ENCODE measurements around the gene TMCO4. TPM values are rescaled to one million over a fixed set of nuclear protein-coding genes. Genes with fewer than 3 reads are reported as not detected.
A peak's percentile ranks its signal among the peaks of the same experiment; 100 is the strongest.

The TMCO4 gene
- total and polyA plus RNA-seq, 2 of the 4 experiments (the other 2 are of a cell fraction) = 7.3 to 8.6 TPM

- in situ Hi-C loops (cut with MboI; ENCODE audit: low sequenced_read_pairs) = no loop called here
- Histone ChIP-seq H3K4me3 (ENCODE audit: insufficient read depth, low read depth, low read length) (no peak overlapping the region), H3K14ac (replicated peaks; ENCODE audit: low read depth, low read length) (no peak overlapping the region), H3K9ac (ENCODE audit: low read depth, low read length) (no peak overlapping the region), H2AFZ (replicated peaks; ENCODE audit: low read length, poor library complexity) (no peak overlapping the region), H4K91ac (ENCODE audit: insufficient read depth, low read depth, low read length) (no peak overlapping the region), H2BK15ac (ENCODE audit: low read depth, low read length) (no peak overlapping the region), H3K79me1 (ENCODE audit: low read depth in 1 of 2, low read length in 2 of 2) (peaks cover 16 to 21% of the 10 kb centered on the region in 2 experiments; a peak in 3 of 4 replicates), H3K4me2 (ENCODE audit: low read depth, low read length) (no peak overlapping the region), H4K20me1 (ENCODE audit: insufficient read depth, low read length) (no peaks in the 10 kb centered on the region), H3K36me3 (ENCODE audit: control insufficient read depth, insufficient read depth, low read length) (peaks cover 4% of the 10 kb centered on the region; the same call in 1 of the 2 replicates), H3K27ac (ENCODE audit: insufficient read depth, low read length) (no peak overlapping the region), H3K4ac (ENCODE audit: low read depth, low read length) (no peak overlapping the region), H2BK20ac (ENCODE audit: low read depth, low read length) (no peak overlapping the region), H4K5ac (ENCODE audit: low read depth, low read length) (no peak overlapping the region; the same call in 1 of the 2 replicates), H3K56ac (ENCODE audit: extremely low read depth, insufficient read depth, low read length) (no peak overlapping the region), H3K4me1 (ENCODE audit: control insufficient read depth, insufficient read depth, low read length) (peaks cover 9% of the 10 kb centered on the region), H2AK9ac (replicated peaks; ENCODE audit: low read depth, low read length, poor library complexity) (no peak overlapping the region), H3K9me3 (ENCODE audit: control insufficient read depth, insufficient read depth, low read length) (no peaks in the 10 kb centered on the region), H2BK120ac (ENCODE audit: low read depth, low read length) (no peak overlapping the region), H3K18ac (ENCODE audit: low read depth, low read length) (no peak overlapping the region), H3K23ac (ENCODE audit: low read depth, low read length) (no peak overlapping the region), H4K8ac (ENCODE audit: low read depth in 2 of 2, low read length in 2 of 2) (no peak overlapping the region), H2AK5ac (ENCODE audit: low read depth, low read length) (peak overlapping the region; percentile 2), H3K9me1 (ENCODE audit: insufficient read depth, low read length) (peaks cover 20% of the 10 kb centered on the region; the same call in 1 of the 2 replicates), H3K27me3 (ENCODE audit: control insufficient read depth, insufficient read depth, low read length) (no peaks in the 10 kb centered on the region), H2BK5ac (ENCODE audit: low read depth, low read length, poor library complexity, severe bottlenecking) (no peak overlapping the region)
- WGBS, 2 experiments (ENCODE audit: extremely low coverage in 2 of 2, insufficient read length in 1 of 2) = no CpG with 5 or more reads among the region's 5 CpGs
- DNase-seq (no peak), ATAC-seq (ENCODE audit: low read depth) (no peak)
- intact Hi-C loops (cut with micrococcal nuclease) = no loop called here
- TF ChIP-seq FOS (IDR thresholded peaks at IDR 0.05; ENCODE audit: low read depth, low read length) (no peak), USF2 (IDR thresholded peaks at IDR 0.05; ENCODE audit: low read depth, low read length) (no peak), NFE2L2 (IDR thresholded peaks at IDR 0.05; ENCODE audit: low read depth, low read length) (no peak)
- BruUV-seq (replicated peaks) = no TSS peak
- dilution Hi-C loops (cut with HindIII; ENCODE audit: low sequenced_read_pairs, unreplicated experiment) = no loop called here
- ChIA-PET CTCF (no interaction called here), POLR2A (ENCODE audit: unreplicated experiment) (no interaction called here)
Observed at GRCh38 chr1:19797827-19798226, 1.9 kb downstream of the TMCO4 start.
